Muscle layer of duodenum (tissue), 2 donors: ENCODE results near the gene UNC13B.

ENCODE experiments used
- H3K27ac ChIP-seq: one replicate; pipeline ENCODE4 v1.7.0; 2013; ENCODE audit warnings: mild to moderate bottlenecking, low read length
- H3K27me3 ChIP-seq: one replicate; pipeline ENCODE4 v1.7.0; 2013; ENCODE audit warnings: low read depth, mild to moderate bottlenecking, control low read depth, low read length
- H3K36me3 ChIP-seq, 2 donors: one replicate each; pipeline ENCODE4 v1.7.0; 2013; ENCODE audit warnings: low read length in 2 of 2, control low read depth in 1 of 2, mild to moderate bottlenecking in 1 of 2; ENCODE audit not compliant: insufficient read depth in 2 of 2, control insufficient read depth in 1 of 2
- H3K4me1 ChIP-seq, 2 donors: one replicate each; pipeline ENCODE4 v1.7.0; 2013; ENCODE audit warnings: low read length in 2 of 2, mild to moderate bottlenecking in 2 of 2, control low read depth in 1 of 2, moderate library complexity in 1 of 2; ENCODE audit not compliant: insufficient read depth in 2 of 2, control insufficient read depth in 1 of 2
- H3K4me3 ChIP-seq, 2 donors: one replicate each; pipeline ENCODE4 v1.7.0; 2013; ENCODE audit warnings: low read length in 2 of 2, low read depth in 1 of 2, mild to moderate bottlenecking in 1 of 2
- H3K9me3 ChIP-seq, 2 donors: one replicate each; pipeline ENCODE4 v1.7.0; 2013; ENCODE audit warnings: low read length in 2 of 2, control low read depth in 1 of 2, mild to moderate bottlenecking in 1 of 2; ENCODE audit not compliant: control insufficient read depth in 1 of 2
- donor health status: healthy.

Gene UNC13B

DNA sequence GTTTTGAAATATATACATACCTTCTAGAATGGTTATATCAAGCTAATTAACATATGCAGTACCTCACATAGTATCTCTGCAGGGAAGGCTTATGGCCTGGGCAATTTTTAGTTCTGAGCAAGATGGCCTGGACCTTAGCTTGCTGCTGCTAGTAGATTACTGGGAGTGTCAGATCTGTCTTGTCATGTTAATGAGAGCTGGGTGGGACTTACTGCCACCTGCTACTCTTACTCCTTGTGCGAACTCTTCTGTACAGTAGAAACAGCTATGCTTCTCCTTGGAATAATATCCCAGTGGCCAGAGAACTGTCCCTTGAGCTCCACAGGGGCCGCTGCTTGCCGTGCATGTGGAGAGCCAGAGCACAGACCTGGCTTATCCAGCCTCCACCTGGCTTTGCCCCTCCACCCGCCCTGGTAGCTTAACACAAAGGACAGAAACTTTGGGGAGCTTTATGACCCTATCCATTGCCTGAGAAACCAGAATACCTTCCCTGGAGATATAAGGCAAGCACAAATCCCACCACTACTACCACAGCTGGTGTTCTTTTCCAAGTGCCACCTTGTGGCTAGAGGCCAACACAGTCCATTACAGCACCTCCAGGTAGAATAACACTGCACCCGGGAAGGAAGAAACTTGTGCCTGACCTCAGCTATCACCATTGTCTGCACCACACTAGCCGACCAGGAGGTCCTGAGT is 253.7 kb downstream of the UNC13B start:
- H3K9me3 ChIP-seq = no peaks in the 10 kb centered on the region
- H3K36me3 ChIP-seq = no peaks in the 10 kb centered on the region
- H3K4me3 ChIP-seq = no peak overlapping the region
- H3K27ac ChIP-seq = no peak overlapping the region
- peaks cover 4% of the 10 kb centered on the region for H3K27me3 ChIP-seq
- no peaks in the 10 kb centered on the region for H3K4me1 ChIP-seq

GRCh38 chr9:35416098-35416427 is 254.3 kb downstream of the UNC13B start:
- Histone ChIP-seq H3K27ac (no peak overlapping the region), H3K4me1 (no peaks in the 10 kb centered on the region), H3K4me3 (no peak overlapping the region), H3K36me3 (no peaks in the 10 kb centered on the region), H3K9me3 (no peaks in the 10 kb centered on the region), H3K27me3 (peaks cover 4% of the 10 kb centered on the region)

DNA sequence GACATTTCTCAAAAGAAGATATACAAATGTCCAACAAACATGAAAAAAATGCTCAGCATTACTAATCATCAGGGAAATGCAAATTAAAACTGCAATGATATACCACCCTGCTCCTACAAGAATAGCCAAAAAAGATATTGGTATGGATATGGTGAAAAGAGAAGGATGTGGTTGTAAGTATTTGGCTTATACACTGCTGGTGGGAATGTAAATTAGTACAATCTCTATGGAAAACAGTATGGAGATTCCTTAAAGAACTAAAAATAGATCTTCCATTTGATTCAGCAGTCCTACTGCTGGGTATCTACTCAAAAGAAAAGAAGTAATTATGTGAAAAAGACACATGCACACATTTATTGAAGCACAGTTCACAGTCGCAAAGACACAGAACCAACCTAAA is 260.5 kb downstream of the UNC13B start:
- no peaks in the 10 kb centered on the region for H3K4me1 ChIP-seq
- peaks cover 0 to 3% of the 10 kb centered on the region in 2 donors for H3K9me3 ChIP-seq
- H3K4me3 ChIP-seq = no peak overlapping the region
- H3K27ac ChIP-seq = no peak overlapping the region
- H3K27me3 ChIP-seq = no peaks in the 10 kb centered on the region
- peaks cover 0 to 3% of the 10 kb centered on the region in 2 donors for H3K36me3 ChIP-seq

DNA sequence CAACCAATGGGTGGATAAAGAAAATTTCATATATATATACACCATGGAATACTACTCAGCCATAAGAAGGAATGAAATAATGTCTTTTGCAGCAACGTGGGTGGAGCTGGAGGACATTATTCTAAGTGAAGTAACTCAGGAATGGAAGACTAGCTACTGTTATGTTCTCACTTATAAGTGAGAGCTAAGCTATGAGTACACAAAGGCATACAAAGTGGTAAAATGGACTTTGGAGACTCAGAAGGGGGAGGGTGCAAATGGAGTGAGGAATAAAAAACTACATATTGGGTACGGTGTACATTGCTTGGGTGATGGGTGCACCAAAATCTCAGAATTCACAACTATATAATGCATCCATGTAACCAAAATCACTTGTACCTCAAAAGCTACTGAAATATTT is 260.9 kb downstream of the UNC13B start:
- H3K4me3 ChIP-seq = no peak overlapping the region
- no peaks in the 10 kb centered on the region for H3K4me1 ChIP-seq
- H3K27ac ChIP-seq = no peak overlapping the region
- peaks cover 0 to 3% of the 10 kb centered on the region in 2 donors for H3K9me3 ChIP-seq
- no peaks in the 10 kb centered on the region for H3K27me3 ChIP-seq
- H3K36me3 ChIP-seq = peaks cover 0 to 3% of the 10 kb centered on the region in 2 donors

DNA sequence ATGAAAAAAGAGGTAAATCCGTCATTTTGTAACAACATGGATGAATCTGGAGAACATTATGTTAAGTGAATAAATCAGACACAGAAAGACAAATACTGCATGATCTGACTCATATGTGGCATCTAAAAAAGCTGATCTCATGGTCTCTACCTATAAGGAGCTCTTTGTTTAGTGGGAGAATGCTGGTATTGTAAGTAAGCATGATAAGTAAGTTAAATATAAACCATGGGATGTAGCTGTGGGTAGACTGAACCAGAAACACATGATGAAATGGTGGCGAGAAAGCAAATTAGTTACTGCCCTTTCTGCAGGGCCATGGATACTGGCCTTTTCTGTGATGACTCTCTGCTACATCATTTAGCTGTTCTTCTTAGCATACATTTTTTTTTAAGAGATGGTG is 261.7 kb downstream of the UNC13B start:
- peaks cover 0 to 3% of the 10 kb centered on the region in 2 donors for H3K36me3 ChIP-seq
- H3K4me3 ChIP-seq = no peak overlapping the region
- H3K4me1 ChIP-seq = no peaks in the 10 kb centered on the region
- H3K9me3 ChIP-seq = peaks cover 0 to 5% of the 10 kb centered on the region in 2 donors
- H3K27me3 ChIP-seq = no peaks in the 10 kb centered on the region
- H3K27ac ChIP-seq = no peak overlapping the region

GRCh38 chr9:35424356-35425352 is 262.8 kb downstream of the UNC13B start:
- no peaks in the 10 kb centered on the region for H3K4me1 ChIP-seq
- no peak overlapping the region for H3K4me3 ChIP-seq
- H3K9me3 ChIP-seq = peaks cover 0 to 5% of the 10 kb centered on the region in 2 donors
- H3K36me3 ChIP-seq = peaks cover 0 to 3% of the 10 kb centered on the region in 2 donors
- H3K27ac ChIP-seq = no peak overlapping the region
- H3K27me3 ChIP-seq = no peaks in the 10 kb centered on the region

DNA sequence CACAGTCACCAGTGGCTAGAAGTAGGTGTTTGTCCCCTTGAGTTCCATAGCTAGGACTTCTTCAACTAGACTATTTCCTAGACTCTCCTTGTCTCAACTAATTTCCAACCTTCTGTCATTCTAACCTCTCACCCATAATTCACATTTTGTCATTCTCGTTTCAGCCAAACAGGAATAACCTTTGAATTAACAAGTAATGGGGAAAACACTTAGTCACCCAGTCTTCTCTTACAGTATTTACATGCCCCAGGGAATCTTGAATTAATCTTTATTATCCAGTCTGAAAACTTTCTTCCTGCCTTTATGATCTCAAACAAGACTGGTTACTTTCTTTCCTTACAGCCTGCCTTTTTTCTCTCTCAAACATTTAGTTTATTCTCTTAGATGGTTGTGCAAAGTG is 264.8 kb downstream of the UNC13B start:
- no peak overlapping the region for H3K4me3 ChIP-seq
- H3K27me3 ChIP-seq = no peaks in the 10 kb centered on the region
- peaks cover 0 to 3% of the 10 kb centered on the region in 2 donors for H3K36me3 ChIP-seq
- no peak overlapping the region for H3K27ac ChIP-seq
- no peaks in the 10 kb centered on the region for H3K4me1 ChIP-seq
- H3K9me3 ChIP-seq = peaks cover 0 to 5% of the 10 kb centered on the region in 2 donors

DNA sequence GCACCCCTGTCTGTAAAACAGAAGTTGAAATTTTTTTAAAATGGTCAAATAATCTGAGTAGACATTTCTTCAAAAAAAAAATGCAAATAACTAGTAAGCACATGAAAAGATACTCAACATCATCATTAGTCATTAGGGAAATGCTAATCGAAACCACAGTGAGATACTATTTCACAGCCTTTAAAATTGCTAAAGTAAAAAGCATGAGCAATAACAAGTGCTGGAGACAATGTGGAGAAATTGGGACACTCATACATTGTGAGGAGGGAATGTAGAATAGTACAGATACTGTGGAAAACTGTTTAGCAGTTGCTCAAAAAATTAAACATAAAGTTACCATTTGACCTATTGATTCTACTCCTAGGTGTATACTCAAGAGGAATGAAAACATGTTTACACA is 269.7 kb downstream of the UNC13B start:
- Histone ChIP-seq H3K27ac (no peak overlapping the region), H3K36me3 (no peaks in the 10 kb centered on the region), H3K4me1 (no peaks in the 10 kb centered on the region), H3K27me3 (no peaks in the 10 kb centered on the region), H3K9me3 (peaks cover 0 to 3% of the 10 kb centered on the region in 2 donors), H3K4me3 (no peak overlapping the region)

DNA sequence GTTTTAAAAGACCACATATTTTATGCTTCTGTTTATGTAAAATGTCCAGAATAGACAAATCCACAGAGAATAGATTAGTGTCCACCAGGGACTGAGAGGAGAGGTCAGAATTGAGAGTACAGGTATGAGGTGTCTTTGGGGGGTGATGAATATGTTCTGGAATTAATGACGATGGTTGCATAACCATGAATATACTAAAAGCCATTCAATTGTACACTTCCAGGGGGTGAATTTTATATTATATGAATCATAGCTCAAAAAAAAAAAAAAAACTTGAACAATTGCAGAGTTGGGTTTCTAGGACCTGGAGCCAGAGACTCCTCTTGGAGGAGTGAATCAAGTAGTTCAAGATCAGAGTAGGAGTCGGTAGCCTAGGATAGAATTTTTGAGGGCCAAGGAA is 270.3 kb downstream of the UNC13B start:
- Histone ChIP-seq H3K27me3 (no peaks in the 10 kb centered on the region), H3K36me3 (no peaks in the 10 kb centered on the region), H3K9me3 (peaks cover 0 to 3% of the 10 kb centered on the region in 2 donors), H3K4me1 (no peaks in the 10 kb centered on the region), H3K27ac (no peak overlapping the region), H3K4me3 (no peak overlapping the region)

DNA sequence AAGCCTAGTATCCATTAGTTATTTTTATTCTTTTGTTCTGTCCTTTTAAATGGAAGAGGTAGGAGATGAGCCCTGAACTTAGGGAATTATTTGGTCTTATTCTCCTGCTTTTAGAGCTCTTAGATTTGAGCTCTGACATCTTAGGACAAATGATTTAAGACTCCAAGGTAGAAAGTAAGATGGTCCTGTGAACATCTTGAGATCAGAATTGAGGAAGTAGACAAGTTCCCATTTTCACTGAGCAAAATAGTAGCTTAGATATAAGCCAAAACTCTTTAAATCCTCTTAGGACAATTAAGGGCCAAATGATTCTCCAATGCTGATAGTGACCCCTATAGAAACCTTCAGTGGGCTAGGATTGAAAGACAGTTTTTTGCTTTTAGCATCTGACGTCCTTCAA is 275.1 kb downstream of the UNC13B start:
- no peaks in the 10 kb centered on the region for H3K4me1 ChIP-seq
- H3K4me3 ChIP-seq = no peak overlapping the region
- no peaks in the 10 kb centered on the region for H3K36me3 ChIP-seq
- no peak overlapping the region for H3K27ac ChIP-seq
- H3K9me3 ChIP-seq = no peaks in the 10 kb centered on the region
- H3K27me3 ChIP-seq = no peaks in the 10 kb centered on the region

- Histone ChIP-seq H3K9me3 (no peaks in the 10 kb centered on the region), H3K27ac (no peak overlapping the region), H3K36me3 (no peaks in the 10 kb centered on the region), H3K4me3 (no peak overlapping the region), H3K4me1 (no peaks in the 10 kb centered on the region), H3K27me3 (no peaks in the 10 kb centered on the region)
Observed at GRCh38 chr9:35446012-35446411, 284.2 kb downstream of the UNC13B start.
